Amniotic epithelial cell (primary cell): ENCODE data around the gene NXPH1.

Source experiments
- DNase-seq: peaks from one replicate; pipeline ENCODE4 v3.0.0-alpha.2; 2010; ENCODE audit warnings: low read depth

The NXPH1 gene

GRCh38 chr7:8507566-8507965 is 74.2 kb downstream of the NXPH1 start:
- no peak for DNase-seq

- no peak for DNase-seq
These were observed 76.2 kb downstream of the NXPH1 start for GRCh38 chr7:8509621-8510020.

DNA sequence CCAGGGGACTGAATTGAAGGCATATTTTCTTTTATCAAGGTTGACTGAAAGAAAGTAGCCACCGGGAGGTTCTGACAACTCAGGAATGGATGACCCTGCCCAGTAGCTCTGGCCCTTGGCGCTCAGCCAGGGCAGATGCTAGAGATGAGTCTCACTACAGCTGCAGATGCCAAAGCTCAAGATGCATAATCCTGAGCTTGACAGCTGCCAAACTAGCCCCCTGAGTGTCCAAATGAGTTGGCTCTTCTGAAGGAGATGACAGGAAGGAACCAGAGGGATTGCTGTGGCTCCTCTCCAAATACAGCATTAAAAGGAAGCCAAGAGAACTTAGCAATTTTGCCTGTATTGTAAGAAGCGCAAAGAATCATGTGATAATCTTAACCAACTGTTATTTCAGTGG is 78.4 kb downstream of the NXPH1 start:
- DNase-seq: no peak

GRCh38 chr7:8514781-8515519 is 81.5 kb downstream of the NXPH1 start:
- DNase-seq: no peak

- no peak for DNase-seq
These were observed 82.3 kb downstream of the NXPH1 start for GRCh38 chr7:8515640-8516185.

DNA sequence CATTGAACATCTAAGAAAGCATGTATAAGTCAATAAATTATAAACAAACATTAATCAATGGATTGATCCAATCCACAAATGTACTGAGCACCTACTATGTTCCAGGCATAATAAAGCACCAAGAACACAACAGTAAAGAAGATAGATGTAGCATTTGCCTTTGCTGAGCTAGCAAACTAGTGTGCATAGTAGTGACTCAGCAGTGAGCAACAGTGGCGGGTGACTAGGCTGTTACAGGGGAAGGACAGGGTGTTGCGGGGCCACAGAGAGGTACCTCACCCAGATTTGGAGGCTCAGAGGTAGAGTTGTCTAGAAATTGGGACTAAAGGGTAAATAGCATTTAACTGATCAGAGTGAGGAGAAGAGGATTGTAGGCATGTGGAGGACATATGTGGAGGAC is 83.6 kb downstream of the NXPH1 start:
- DNase-seq: no peak

DNA sequence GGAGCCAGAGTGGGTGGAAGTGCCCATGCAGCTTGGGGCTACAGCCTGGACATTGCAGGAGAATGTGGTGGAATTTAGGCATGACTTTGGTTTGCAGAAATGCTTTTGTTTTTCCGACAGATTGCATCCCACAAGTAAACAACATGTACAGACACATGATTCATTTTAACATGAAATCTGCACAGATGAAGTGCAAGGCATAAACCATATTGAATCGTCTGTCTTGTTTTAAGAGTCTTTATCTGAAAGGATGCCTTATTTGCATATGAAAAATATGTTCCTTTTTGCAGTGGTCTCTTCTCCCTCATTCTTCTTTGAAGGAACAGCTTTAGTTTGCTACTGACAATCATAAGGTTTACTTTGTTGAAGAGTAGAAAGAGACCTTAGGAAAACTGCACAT is 94.9 kb downstream of the NXPH1 start:
- no peak for DNase-seq

- no peak for DNase-seq
These were observed 98.6 kb downstream of the NXPH1 start for GRCh38 chr7:8531991-8532515.

GRCh38 chr7:8536431-8536830 is 103.0 kb downstream of the NXPH1 start:
- no peak for DNase-seq

DNA sequence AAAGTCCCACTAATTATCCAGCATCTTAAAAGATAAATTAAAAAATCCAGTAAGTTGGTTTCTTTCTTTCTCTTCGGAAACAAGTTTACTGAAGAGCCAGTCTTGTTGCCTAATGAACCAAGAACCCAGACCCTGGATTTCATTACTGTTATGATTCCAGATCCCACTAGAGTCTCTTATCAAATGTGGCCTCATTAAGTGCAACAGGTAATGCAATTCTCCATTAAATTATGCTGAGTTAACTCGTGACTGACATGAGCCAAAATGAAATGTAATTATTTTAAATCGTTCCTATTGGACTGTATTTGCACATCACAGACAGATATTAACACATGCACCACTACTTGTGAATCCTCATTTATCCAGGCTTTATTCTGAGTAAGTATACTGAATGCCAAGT is 115.6 kb downstream of the NXPH1 start:
- no peak for DNase-seq

GRCh38 chr7:8560501-8560900 is 127.1 kb downstream of the NXPH1 start:
- no peak for DNase-seq

- DNase-seq: no peak
These were observed 128.0 kb downstream of the NXPH1 start for GRCh38 chr7:8561449-8561848.

- no peak for DNase-seq
These were observed 130.9 kb downstream of the NXPH1 start for GRCh38 chr7:8564281-8564680.

DNA sequence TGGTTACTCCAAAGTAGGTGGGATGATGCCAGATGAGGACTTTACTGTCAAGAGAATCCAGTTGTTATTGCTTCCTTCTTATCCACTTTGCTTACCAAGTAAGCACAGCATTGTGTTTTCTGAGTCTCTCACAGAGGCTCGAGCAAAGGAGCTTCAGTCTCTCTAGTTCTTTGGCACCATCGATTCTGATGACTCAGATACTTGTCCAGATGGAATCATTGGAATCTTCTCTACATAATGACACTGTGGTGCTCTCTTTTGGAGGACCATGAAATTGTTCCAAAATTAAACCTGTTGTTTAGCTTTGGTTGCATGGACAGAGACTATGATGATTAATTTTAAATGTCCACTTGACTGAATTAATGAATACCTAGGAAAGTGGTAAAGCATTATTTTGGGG is 132.6 kb downstream of the NXPH1 start:
- no peak for DNase-seq

- DNase-seq: no peak
These were observed 134.2 kb downstream of the NXPH1 start for GRCh38 chr7:8567626-8568025.

DNA sequence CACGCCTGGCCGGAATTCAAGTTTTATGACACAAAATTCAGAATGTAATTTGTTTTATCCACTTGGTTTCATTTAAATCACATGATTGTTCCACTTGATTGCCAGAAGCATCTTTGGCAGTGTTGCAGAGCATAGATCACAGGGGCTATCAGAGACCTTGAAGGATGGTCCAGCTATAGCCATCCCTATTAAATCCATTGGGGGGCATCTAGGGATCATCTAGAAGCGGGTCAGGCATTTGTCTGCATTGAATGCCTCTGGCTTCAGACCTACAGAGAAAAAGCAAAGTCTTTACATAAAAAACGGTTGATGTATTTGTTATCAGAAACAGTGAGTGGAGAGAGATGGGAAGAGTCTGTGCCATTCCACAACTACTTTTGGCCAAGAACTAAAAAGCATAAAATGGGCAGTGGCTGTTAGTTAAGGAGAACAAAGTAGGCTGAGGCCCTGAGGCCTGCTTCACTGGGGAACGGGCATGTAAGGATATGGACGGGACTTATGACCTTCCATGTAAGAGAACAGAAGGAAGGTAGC is 146.3 kb downstream of the NXPH1 start:
- DNase-seq: no peak

GRCh38 chr7:8581842-8582241 is 148.4 kb downstream of the NXPH1 start:
- no peak for DNase-seq

GRCh38 chr7:8582728-8583127 is 149.3 kb downstream of the NXPH1 start:
- no peak for DNase-seq

- DNase-seq: no peak
These were observed 152.2 kb downstream of the NXPH1 start for GRCh38 chr7:8585591-8585990.

DNA sequence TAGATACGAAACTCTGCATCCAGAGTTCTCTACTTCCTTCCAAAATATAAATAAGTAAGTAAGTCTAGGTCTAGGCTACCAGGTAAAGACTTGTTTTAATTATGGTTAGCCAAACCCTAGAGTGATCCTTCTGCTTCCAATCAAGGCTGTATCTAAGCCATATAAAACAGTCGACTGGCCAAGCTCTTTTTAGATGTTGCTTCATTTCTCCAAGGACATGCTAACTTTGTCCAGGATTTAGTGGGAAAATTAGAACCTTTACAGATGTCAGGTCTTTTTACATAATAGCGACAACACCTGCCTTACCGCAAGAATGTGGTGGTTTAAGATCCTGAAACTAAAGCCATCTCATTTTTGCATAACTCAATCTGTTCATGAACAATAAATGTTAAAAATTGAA is 156.8 kb downstream of the NXPH1 start:
- no peak for DNase-seq

- DNase-seq: no peak
These were observed 157.4 kb downstream of the NXPH1 start for GRCh38 chr7:8590791-8591190.

- no peak for DNase-seq
These were observed 157.9 kb downstream of the NXPH1 start for GRCh38 chr7:8591289-8591688.

DNA sequence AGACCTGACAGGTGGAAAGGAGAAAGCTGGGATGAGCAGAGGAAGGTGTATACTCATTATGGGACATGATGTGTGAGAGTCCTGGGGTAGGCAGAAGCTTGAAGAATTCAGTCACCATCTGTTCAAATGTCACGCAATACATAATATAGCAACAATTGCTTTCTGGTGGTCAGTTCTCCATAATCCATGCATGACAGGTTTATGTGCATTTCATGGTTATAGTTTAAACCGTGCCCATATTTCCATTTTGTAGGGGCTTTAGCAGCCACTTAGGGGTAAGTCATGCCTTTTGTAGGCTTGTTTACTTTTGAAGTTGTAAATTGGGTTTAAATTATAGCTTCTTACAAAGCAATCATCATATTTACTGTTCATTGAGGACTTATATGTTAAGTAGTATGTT is 158.8 kb downstream of the NXPH1 start:
- DNase-seq: no peak

- no peak for DNase-seq
These were observed 160.7 kb downstream of the NXPH1 start for GRCh38 chr7:8594115-8594514.
